ENCODE results near the gene SRSF7.
A peak's percentile ranks its signal among the peaks of the same experiment; 100 is the strongest.
"Not testable (repeated sequence)": the region's sequence is repeated elsewhere in the genome, so short reads cannot be mapped to it uniquely, and the experiment has no call there.

SRSF7 gene

DNA sequence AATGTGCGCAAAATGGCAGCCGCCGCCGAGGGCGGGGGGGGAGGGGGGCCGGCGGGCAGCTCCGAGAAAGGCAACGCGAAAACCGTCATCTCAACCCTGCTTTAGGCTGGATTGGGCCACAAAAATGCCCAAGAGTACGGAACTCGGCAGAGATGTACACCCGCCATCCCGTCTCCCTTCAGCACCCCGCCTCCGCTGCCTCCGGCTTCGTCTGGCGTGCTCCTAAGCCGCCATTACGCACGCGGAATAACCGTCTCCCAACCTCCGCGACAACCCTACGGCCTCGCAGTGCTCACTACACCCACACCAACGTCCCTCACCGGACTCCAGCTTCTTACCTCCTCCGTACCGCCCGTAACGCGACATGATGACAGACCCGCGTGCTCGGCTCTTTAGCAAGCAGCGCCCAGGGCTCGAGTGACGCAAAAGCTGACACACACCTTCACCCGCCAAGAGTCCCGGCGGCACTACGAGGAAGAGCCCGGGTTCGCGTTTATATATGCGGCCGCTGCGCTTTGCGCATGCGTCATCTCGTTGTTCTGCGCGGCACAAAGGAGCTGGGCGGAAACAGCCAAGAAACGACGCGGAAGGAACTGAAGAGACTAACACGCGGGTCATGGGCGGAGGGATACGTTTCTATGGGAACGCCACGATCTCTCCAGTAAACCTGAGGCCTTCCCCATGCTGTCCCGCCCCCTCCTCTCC, at the start of gene SRSF7:
Gene SRSF7, minus strand, starts transcription at position 471 of the 705 bp plus-strand sequence. Its CDS starts 105 bp downstream, at position 366.
- Mint-ChIP-seq H3K9me3 (no peaks in the 10 kb centered on the region), H3K27ac (peak within 1 kb of the TSS; percentile 96 to 99 (median 98)), H3K36me3 (ENCODE audit: low read depth) (peaks cover 47% of the 10 kb centered on the region)

GRCh38 chr2:38797953-38798352, 46.8 kb upstream of the SRSF7 start:
- Mint-ChIP-seq H3K9me3 (no peaks in the 10 kb centered on the region), H3K4me1 (peaks cover 4% of the 10 kb centered on the region), H3K27me3 (ENCODE audit: low read depth) (no peaks in the 10 kb centered on the region), H3K36me3 (ENCODE audit: low read depth) (peaks cover 37% of the 10 kb centered on the region), H3K4me3 (no peak overlapping the region), H3K27ac (peak overlapping the region in 1 of 3 experiments; percentile 53)
- TF ChIP-seq CTCF (IDR thresholded peaks at IDR 0.05; ENCODE audit: unreplicated experiment in 3 of 3): no peak

More for the DNA sequence above, at the start of gene SRSF7:
- no peak for TF ChIP-seq CTCF (IDR thresholded peaks at IDR 0.05; ENCODE audit: unreplicated experiment in 3 of 3)
- Mint-ChIP-seq H3K4me3 (peak within 1 kb of the TSS; percentile 98), H3K4me1 (peaks cover 47% of the 10 kb centered on the region), H3K27me3 (ENCODE audit: low read depth) (no peaks in the 10 kb centered on the region)

GRCh38 chr2:38797250-38797676, 46.1 kb upstream of the SRSF7 start:
- Mint-ChIP-seq H3K27me3 (ENCODE audit: low read depth) (no peaks in the 10 kb centered on the region), H3K9me3 (no peaks in the 10 kb centered on the region), H3K36me3 (ENCODE audit: low read depth) (peaks cover 31% of the 10 kb centered on the region), H3K27ac (peak overlapping the region in 2 of 3 experiments; percentile 5 to 53), H3K4me1 (peaks cover 4% of the 10 kb centered on the region), H3K4me3 (no peak overlapping the region)
- no peak for TF ChIP-seq CTCF (IDR thresholded peaks at IDR 0.05; ENCODE audit: unreplicated experiment in 3 of 3)

GRCh38 chr2:38795016-38795415, 43.9 kb upstream of the SRSF7 start:
- H3K9me3 Mint-ChIP-seq; H3K4me3 Mint-ChIP-seq; H3K4me1 Mint-ChIP-seq; H3K27me3 Mint-ChIP-seq (ENCODE audit: low read depth): not testable (repeated sequence)
- peak overlapping the region; percentile 81 to 89 (median 88) for H3K27ac Mint-ChIP-seq
- peaks cover 19% of the 10 kb centered on the region for H3K36me3 Mint-ChIP-seq (ENCODE audit: low read depth)

DNA sequence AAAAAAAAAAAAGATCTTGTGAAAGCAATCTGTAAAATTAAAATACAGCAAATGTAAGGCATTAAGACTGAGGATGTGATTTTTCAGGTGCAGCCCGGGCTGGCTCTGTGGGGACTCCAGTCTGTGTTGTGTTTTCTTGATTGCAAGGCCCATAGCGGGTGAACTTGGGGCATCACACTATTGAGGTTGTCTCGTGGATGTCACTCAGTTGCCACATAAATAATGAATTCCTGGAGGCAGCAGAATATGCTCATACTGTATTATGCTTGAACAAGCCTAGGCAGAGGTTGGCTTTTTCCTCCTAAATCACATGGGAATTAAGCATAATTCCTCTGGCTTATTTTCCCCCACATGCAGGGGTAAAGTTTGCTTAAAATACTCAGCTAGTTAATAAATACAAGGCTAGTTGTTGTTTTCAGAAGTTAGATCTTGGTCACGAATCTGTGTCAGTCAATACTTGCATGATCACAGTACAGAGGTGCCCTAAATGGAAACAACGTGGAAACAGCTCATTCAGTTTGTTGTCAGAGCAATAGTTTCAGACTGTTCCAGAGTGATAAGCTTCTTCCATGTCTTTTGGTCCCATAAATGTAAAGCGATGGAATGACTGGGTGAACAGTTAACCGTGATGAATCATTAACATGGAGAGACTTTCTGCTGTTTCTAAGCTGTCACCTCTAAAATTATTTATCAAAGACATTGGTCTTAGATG, 43.2 kb upstream of the SRSF7 start:
- no peaks in the 10 kb centered on the region for H3K9me3 Mint-ChIP-seq
- peaks cover 19% of the 10 kb centered on the region for H3K36me3 Mint-ChIP-seq (ENCODE audit: low read depth)
- no peaks in the 10 kb centered on the region for H3K27me3 Mint-ChIP-seq (ENCODE audit: low read depth)
- TF ChIP-seq CTCF (IDR thresholded peaks at IDR 0.05; ENCODE audit: unreplicated experiment in 3 of 3): no peak
- H3K4me1 Mint-ChIP-seq: peaks cover 4% of the 10 kb centered on the region
- H3K4me3 Mint-ChIP-seq: no peak overlapping the region
- peak overlapping the region; percentile 81 to 89 (median 88) for H3K27ac Mint-ChIP-seq

- Mint-ChIP-seq H3K36me3 (ENCODE audit: low read depth) (peaks cover 14% of the 10 kb centered on the region), H3K4me3 (no peak overlapping the region), H3K27ac (peak overlapping the region in 2 of 3 experiments; percentile 88 to 89), H3K9me3 (no peaks in the 10 kb centered on the region), H3K4me1 (peaks cover 4% of the 10 kb centered on the region), H3K27me3 (ENCODE audit: low read depth) (no peaks in the 10 kb centered on the region)
- TF ChIP-seq CTCF (IDR thresholded peaks at IDR 0.05; ENCODE audit: unreplicated experiment in 3 of 3): no peak
These were observed 42.4 kb upstream of the SRSF7 start for GRCh38 chr2:38793511-38793910.

All from nephron (organoid).